OCI-LY7 (cell line): ENCODE measurements around the gene DCLK1. TPM values are rescaled to one million over a fixed set of nuclear protein-coding genes. Genes with fewer than 3 reads are reported as not detected.

Experiments
- BruUV-seq: library from RNA; stranded (reverse); fragments of 400-500 nt; replicated peaks from 2 replicates; lab custom pipeline; 2021; lab: Mats Ljungman, UMichigan
- CTCF ChIA-PET: fragments of 300-600 bp; sonication (Branson Sonifier 250); formaldehyde crosslinking; loops from one replicate; lab custom pipeline; 2022; ENCODE audit warnings: antibody characterized with exemption; ENCODE audit not compliant: unreplicated experiment; lab: Charles Lee
- POLR2A ChIA-PET: fragments of 300-600 bp; sonication (Branson Sonifier 250); formaldehyde crosslinking; loops from one replicate; lab custom pipeline; 2022; ENCODE audit warnings: antibody characterized with exemption; lab: Charles Lee
- DNase-seq: peaks from one replicate; pipeline ENCODE4 v3.0.0-alpha.2; 2015; ENCODE audit warnings: low spot score
- H2AFZ ChIP-seq: fragments of 200-600 bp; sonication (generic), shearing (Covaris generic); 2 replicates; pipeline ENCODE4 v1.6.1; 2014; ENCODE audit warnings: mild to moderate bottlenecking, antibody characterized with exemption, low read length, moderate library complexity
- H3K27ac ChIP-seq: fragments of 200-600 bp; sonication (generic); 2 replicates; pipeline ENCODE4 v1.5.1; 2014; ENCODE audit warnings: mixed run types, low read depth, mild to moderate bottlenecking, moderate library complexity, low read length, inconsistent platforms; ENCODE audit not compliant: poor library complexity, severe bottlenecking
- H3K36me3 ChIP-seq: fragments of 200-600 bp; sonication (generic); 2 replicates; pipeline ENCODE4 v1.6.1; 2014; ENCODE audit warnings: mild to moderate bottlenecking, antibody characterized with exemption, low read length, moderate library complexity, mixed read lengths; ENCODE audit not compliant: insufficient read depth
- H3K4me1 ChIP-seq: fragments of 200-600 bp; sonication (generic); 2 replicates; pipeline ENCODE4 v1.5.1; 2014; ENCODE audit warnings: mild to moderate bottlenecking, low read length; ENCODE audit not compliant: insufficient read depth, poor library complexity, severe bottlenecking
- H3K4me2 ChIP-seq: fragments of 200-600 bp; sonication (generic); 2 replicates; pipeline ENCODE4 v1.6.1; 2014; ENCODE audit warnings: mild to moderate bottlenecking, low read length
- H3K4me3 ChIP-seq: fragments of 200-600 bp; sonication (generic); 2 replicates; pipeline ENCODE4 v1.5.1; 2014; ENCODE audit warnings: mild to moderate bottlenecking, low read depth, low read length; ENCODE audit not compliant: poor library complexity, severe bottlenecking
- H3K79me2 ChIP-seq: fragments of 200-600 bp; sonication (generic); 2 replicates; pipeline ENCODE4 v1.6.1; 2016; ENCODE audit warnings: low read depth, mild to moderate bottlenecking, low read length, moderate library complexity, mixed read lengths; ENCODE audit not compliant: insufficient read depth
- H3K9me2 ChIP-seq: fragments of 200-600 bp; sonication (generic); 2 replicates; pipeline ENCODE4 v1.6.1; 2016; ENCODE audit warnings: mild to moderate bottlenecking, low read length, mixed read lengths; ENCODE audit not compliant: insufficient read depth
- H3K9me3 ChIP-seq: fragments of 200-600 bp; sonication (generic); 2 replicates; pipeline ENCODE4 v1.6.1; 2014; ENCODE audit warnings: mild to moderate bottlenecking, mixed run types, low read length, mixed read lengths
- H4K20me1 ChIP-seq: fragments of 200-600 bp; sonication (generic); 2 replicates; pipeline ENCODE4 v1.6.1; 2014; ENCODE audit warnings: mild to moderate bottlenecking, antibody characterized with exemption, low read length, moderate library complexity, mixed read lengths; ENCODE audit not compliant: insufficient read depth
- CTCF ChIP-seq: fragments of 200-600 bp; sonication (generic); conservative IDR thresholded peaks from 2 replicates; pipeline ENCODE4 v1.5.1; 2014; ENCODE audit warnings: mild to moderate bottlenecking, antibody characterized with exemption, low read length, moderate library complexity, mixed read lengths
- EZH2phosphoT487 ChIP-seq: fragments of 200-600 bp; sonication (generic); IDR thresholded peaks from 2 replicates; pipeline ENCODE4 v1.6.1; 2018; ENCODE audit warnings: low read depth, borderline replicate concordance, mild to moderate bottlenecking, mixed run types, antibody characterized with exemption, low read length, moderate library complexity, mixed read lengths
- intact Hi-C: fragments of 100-400 bp; cut with micrococcal nuclease; formaldehyde crosslinking; loops from one replicate; pipeline ENCODE4 v1.10.0; 2022; ENCODE audit not compliant: unreplicated experiment
- total RNA-seq, 2 experiments: library from RNA; depleted of rRNA in 1 of 2; stranded (reverse); fragments of >200 nt in 1 of 2; shearing (Covaris generic) in 1 of 2; gene quantifications; 2 replicates each; pipeline ENCODE4 v1.2.3, GENCODE V29; 2014 to 2022

The DCLK1 gene
- total RNA-seq, 2 experiments from 2014 or later = not detected

GRCh38 chr13:36061621-36062020, 69.6 kb downstream of the DCLK1 start:
- intact Hi-C loops = no loop called here
- no peaks in the 10 kb centered on the region for H3K4me1 ChIP-seq
- H4K20me1 ChIP-seq = no peaks in the 10 kb centered on the region
- POLR2A ChIA-PET = no interaction called here
- no peak overlapping the region for H3K4me2 ChIP-seq
- DNase-seq = no peak
- no peak for TF ChIP-seq CTCF
- TF ChIP-seq EZH2phosphoT487 = no peak
- no peak overlapping the region for H3K27ac ChIP-seq
- CTCF ChIA-PET = no interaction called here
- H3K4me3 ChIP-seq = no peak overlapping the region
- H3K79me2 ChIP-seq = no peaks in the 10 kb centered on the region
- BruUV-seq = no TSS peak
- H3K9me2 ChIP-seq = no peaks in the 10 kb centered on the region
- H3K36me3 ChIP-seq = no peaks in the 10 kb centered on the region
- no peaks in the 10 kb centered on the region for H3K9me3 ChIP-seq
- H2AFZ ChIP-seq = no peak overlapping the region

- H3K79me2 ChIP-seq = no peaks in the 10 kb centered on the region
- H3K4me2 ChIP-seq = no peak overlapping the region
- H3K4me3 ChIP-seq = no peak overlapping the region
- H3K4me1 ChIP-seq = no peaks in the 10 kb centered on the region
- no peak for TF ChIP-seq EZH2phosphoT487
- TF ChIP-seq CTCF = no peak
- H2AFZ ChIP-seq = no peak overlapping the region
- ChIA-PET CTCF (no interaction called here), POLR2A (no interaction called here)
- H3K27ac ChIP-seq = no peak overlapping the region
- H4K20me1 ChIP-seq = no peaks in the 10 kb centered on the region
- H3K36me3 ChIP-seq = no peaks in the 10 kb centered on the region
- intact Hi-C loops = no loop called here
- no peak for DNase-seq
- H3K9me3 ChIP-seq = no peaks in the 10 kb centered on the region
- BruUV-seq = no TSS peak
- H3K9me2 ChIP-seq = no peaks in the 10 kb centered on the region
Observed at GRCh38 chr13:36061054-36061453, 70.1 kb downstream of the DCLK1 start.

DNA sequence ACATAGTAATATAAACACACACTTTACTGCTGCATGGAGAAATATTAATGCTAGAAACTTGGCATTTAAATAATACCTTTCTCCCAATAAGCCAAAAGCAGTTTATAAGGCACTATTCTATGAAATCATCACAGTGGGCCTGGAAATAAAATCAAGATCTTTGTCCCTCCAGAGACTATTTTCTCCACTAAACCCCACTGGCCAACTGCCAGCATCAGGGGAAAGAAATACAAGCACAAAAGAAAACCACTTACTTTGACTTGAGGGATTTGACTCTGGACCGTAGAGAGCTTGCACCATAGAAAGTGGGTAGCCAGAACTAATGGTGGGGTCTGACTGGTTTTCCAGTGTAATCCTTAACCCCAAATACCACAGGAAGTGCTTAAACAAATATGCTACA, 71.9 kb downstream of the DCLK1 start:
- Histone ChIP-seq H3K4me3 (no peak overlapping the region), H4K20me1 (no peaks in the 10 kb centered on the region), H2AFZ (no peak overlapping the region), H3K4me2 (no peak overlapping the region), H3K4me1 (no peaks in the 10 kb centered on the region), H3K9me2 (no peaks in the 10 kb centered on the region), H3K79me2 (no peaks in the 10 kb centered on the region), H3K27ac (no peak overlapping the region), H3K9me3 (no peaks in the 10 kb centered on the region), H3K36me3 (no peaks in the 10 kb centered on the region)
- DNase-seq = no peak
- ChIA-PET CTCF (no interaction called here), POLR2A (interaction anchor here (0.7 kb wide), 1 partner anchor 58 kb away, joined by 3 read pairs; no protein-coding TSS in a partner anchor)
- no peak for TF ChIP-seq CTCF
- no peak for TF ChIP-seq EZH2phosphoT487
- intact Hi-C loops = no loop called here
- no TSS peak for BruUV-seq
